Adrenal gland (tissue), 5 donors: ENCODE measurements around the gene PLXNA4.

ENCODE experiments used
- POLR2A ChIP-seq, 2 donors: fragments of 450-650 bp; IDR thresholded peaks; one replicate each; pipeline ENCODE4 v1.6.1; 2017; ENCODE audit warnings: antibody characterized with exemption in 2 of 2, mild to moderate bottlenecking in 2 of 2, moderate library complexity in 1 of 2
- TF ChIP-seq, protein P1 (sequence below), 6 experiments: fragments of 450-650 bp in 4 of 6; fragments of 200-600 bp in 2 of 6; sonication (generic) in 1 of 6; IDR thresholded peaks; 1 replicate in 5 of 6; 2 replicates in 1 of 6; pipeline versions ENCODE4 v1.5.1 to v1.8.0; 2016 to 2021; ENCODE audit warnings: antibody characterized with exemption in 6 of 6, mild to moderate bottlenecking in 2 of 6, moderate library complexity in 1 of 6
- donor health status: DM: no; HTN: no; CAD: no.

DNA sequence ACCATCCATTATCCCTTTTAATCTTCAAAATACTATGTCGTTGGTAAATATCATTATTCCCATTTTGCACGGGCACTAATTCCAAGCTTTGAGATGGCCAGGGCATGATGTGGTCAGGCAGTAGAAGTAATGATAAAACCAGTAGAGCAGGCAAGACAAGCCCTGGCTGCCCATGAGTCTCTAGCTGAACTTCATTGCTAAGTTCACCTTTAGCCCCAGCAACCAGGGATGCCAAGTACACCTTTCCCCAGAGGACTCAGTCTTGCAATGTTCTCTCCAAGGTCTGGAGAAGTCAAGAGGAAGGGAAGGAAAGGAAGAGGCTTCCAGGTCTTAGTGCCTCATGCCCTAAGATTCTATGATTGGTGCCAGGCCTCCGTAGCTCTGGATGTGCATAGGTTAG lies 203.2 kb downstream of the PLXNA4 start:
- TF ChIP-seq, protein P1, sequence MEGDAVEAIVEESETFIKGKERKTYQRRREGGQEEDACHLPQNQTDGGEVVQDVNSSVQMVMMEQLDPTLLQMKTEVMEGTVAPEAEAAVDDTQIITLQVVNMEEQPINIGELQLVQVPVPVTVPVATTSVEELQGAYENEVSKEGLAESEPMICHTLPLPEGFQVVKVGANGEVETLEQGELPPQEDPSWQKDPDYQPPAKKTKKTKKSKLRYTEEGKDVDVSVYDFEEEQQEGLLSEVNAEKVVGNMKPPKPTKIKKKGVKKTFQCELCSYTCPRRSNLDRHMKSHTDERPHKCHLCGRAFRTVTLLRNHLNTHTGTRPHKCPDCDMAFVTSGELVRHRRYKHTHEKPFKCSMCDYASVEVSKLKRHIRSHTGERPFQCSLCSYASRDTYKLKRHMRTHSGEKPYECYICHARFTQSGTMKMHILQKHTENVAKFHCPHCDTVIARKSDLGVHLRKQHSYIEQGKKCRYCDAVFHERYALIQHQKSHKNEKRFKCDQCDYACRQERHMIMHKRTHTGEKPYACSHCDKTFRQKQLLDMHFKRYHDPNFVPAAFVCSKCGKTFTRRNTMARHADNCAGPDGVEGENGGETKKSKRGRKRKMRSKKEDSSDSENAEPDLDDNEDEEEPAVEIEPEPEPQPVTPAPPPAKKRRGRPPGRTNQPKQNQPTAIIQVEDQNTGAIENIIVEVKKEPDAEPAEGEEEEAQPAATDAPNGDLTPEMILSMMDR (IDR thresholded peaks at IDR 0.05) = no peak
- no peak for TF ChIP-seq POLR2A (IDR thresholded peaks at IDR 0.05)
